H1 (cell line): ENCODE results near the gene LMBR1. TPM values are rescaled to one million over a fixed set of nuclear protein-coding genes. Genes with fewer than 3 reads are reported as not detected.
A peak's percentile ranks its signal among the peaks of the same experiment; 100 is the strongest.

Experiments used
- ASH2L ChIP-seq: fragments of 200-600, 300-600 bp; sonication (generic); IDR thresholded peaks from one replicate; pipeline ENCODE4 v1.7.1; 2017; ENCODE audit warnings: low read length
- CBX5 ChIP-seq: fragments of 300-800, 300-1000 bp; sonication (generic); IDR thresholded peaks from 2 replicates; pipeline ENCODE4 v1.7.1; 2016; ENCODE audit warnings: antibody characterized with exemption, low read length, low read depth
- EGR1 ChIP-seq: IDR thresholded peaks from 2 replicates; pipeline ENCODE4 v1.6.1; 2011; ENCODE audit warnings: low read depth, low read length, borderline replicate concordance
- GTF2F1 ChIP-seq: IDR thresholded peaks from 2 replicates; pipeline ENCODE4 v1.6.1; 2012; ENCODE audit warnings: low read depth, low read length, improper control_type of control experiment, borderline replicate concordance
- KDM4A ChIP-seq: IDR thresholded peaks from one replicate; pipeline ENCODE4 v1.7.1; 2012; ENCODE audit warnings: low read depth, mild to moderate bottlenecking, moderate library complexity, low read length, inconsistent platforms; ENCODE audit not compliant: severe bottlenecking
- MAFK ChIP-seq: IDR thresholded peaks from 2 replicates; pipeline ENCODE4 v1.6.1; 2012; ENCODE audit warnings: low read depth, mild to moderate bottlenecking, improper control_type of control experiment, low read length
- NRF1 ChIP-seq: IDR thresholded peaks from 2 replicates; pipeline ENCODE4 v1.6.1; 2011; ENCODE audit warnings: mild to moderate bottlenecking, low read depth, low read length, improper control_type of control experiment
- PHF8 ChIP-seq: fragments of 200-600 bp; sonication (generic); conservative IDR thresholded peaks from 2 replicates; pipeline ENCODE4 v1.7.1; 2012; ENCODE audit warnings: low read depth, mild to moderate bottlenecking, inconsistent platforms, low read length, moderate library complexity
- POLR2A ChIP-seq, 2 experiments: IDR thresholded peaks; 1 replicate in 1 of 2; 2 replicates in 1 of 2; pipeline ENCODE4 v1.6.1; 2011; ENCODE audit warnings: low read depth in 2 of 2, low read length in 2 of 2, mild to moderate bottlenecking in 2 of 2; ENCODE audit errors: control extremely low read depth in 1 of 2
- RFX5 ChIP-seq: IDR thresholded peaks from 2 replicates; pipeline ENCODE4 v1.6.1; 2011; ENCODE audit warnings: low read depth, low read length, improper control_type of control experiment, borderline replicate concordance
- SAP30 ChIP-seq: fragments of 300-600 bp; sonication (generic); IDR thresholded peaks from 2 replicates; pipeline ENCODE4 v1.7.1; 2012; ENCODE audit warnings: low read length, moderate library complexity, mild to moderate bottlenecking, inconsistent platforms; ENCODE audit not compliant: insufficient read depth, insufficient replicate concordance
- SIN3A ChIP-seq, 2 experiments: IDR thresholded peaks in 1 of 2; conservative IDR thresholded peaks in 1 of 2; 2 replicates each; pipeline ENCODE4 v1.6.1; 2011 to 2012; ENCODE audit warnings: low read length in 2 of 2, improper control_type of control experiment in 1 of 2, low read depth in 1 of 2, mild to moderate bottlenecking in 1 of 2
- SP4 ChIP-seq: IDR thresholded peaks from 2 replicates; pipeline ENCODE4 v1.6.1; 2012; ENCODE audit warnings: low read length, inconsistent platforms
- SRF ChIP-seq: IDR thresholded peaks from 2 replicates; pipeline ENCODE4 v1.6.1; 2011; ENCODE audit warnings: mild to moderate bottlenecking, low read depth, low read length, moderate library complexity
- TAF1 ChIP-seq: IDR thresholded peaks from 2 replicates; pipeline ENCODE4 v1.6.1; 2011; ENCODE audit warnings: mild to moderate bottlenecking, low read depth, low read length
- TBP ChIP-seq: IDR thresholded peaks from 2 replicates; pipeline ENCODE4 v1.6.1; 2011; ENCODE audit warnings: low read depth, low read length, improper control_type of control experiment
- TEAD4 ChIP-seq: IDR thresholded peaks from 2 replicates; pipeline ENCODE4 v1.6.1; 2012; ENCODE audit warnings: low read depth, low read length, inconsistent platforms, mixed read lengths
- polyA plus RNA-seq, 7 experiments: library from polyadenylated mRNA; depleted of rRNA in 3 of 7; stranded (reverse) in 5 of 7; unstranded in 2 of 7; fragments of >200 nt in 5 of 7; fragments of 200-250 nt in 2 of 7; gene quantifications; 1 replicate in 5 of 7; 2 replicates in 1 of 7; 4 replicates in 1 of 7; pipeline versions ENCODE4 v1.2.1 to v1.2.3, GENCODE V29; 2011 to 2013; ENCODE audit warnings: missing spikeins in 2 of 7, mixed read lengths in 2 of 7
- total RNA-seq: library from RNA; stranded (reverse); fragmentation: NEBNext Ultra II Directional; extraction: Animal tissue kit (Norgen Biotek cat#: 25700); gene quantifications from 2 replicates; pipeline ENCODE4 v1.2.1, GENCODE V29; 2021
- TF ChIP-seq, protein P1 (sequence below): IDR thresholded peaks from 2 replicates; pipeline ENCODE4 v1.6.1; 2011; ENCODE audit warnings: low read depth, mild to moderate bottlenecking, low read length; ENCODE audit not compliant: insufficient read depth
- TF ChIP-seq, protein P2 (sequence below): IDR thresholded peaks from 2 replicates; pipeline ENCODE4 v1.6.1; 2012; ENCODE audit warnings: inconsistent platforms
- TF ChIP-seq, protein P3 (sequence below), 3 experiments: IDR thresholded peaks; 1 replicate in 2 of 3; 2 replicates in 1 of 3; pipeline versions ENCODE4 v1.5.1 to v1.6.1; 2011; ENCODE audit warnings: low read length in 3 of 3, mild to moderate bottlenecking in 3 of 3, inconsistent platforms in 2 of 3, low read depth in 1 of 3, moderate library complexity in 1 of 3; ENCODE audit not compliant: insufficient read depth in 1 of 3; ENCODE audit errors: control extremely low read depth in 1 of 3

The LMBR1 gene
- total and polyA plus RNA-seq, 2 of the 8 experiments (the other 6 are each of a cell fraction or from before 2014, with no cell fraction given) = 15.1 to 70.4 TPM

DNA sequence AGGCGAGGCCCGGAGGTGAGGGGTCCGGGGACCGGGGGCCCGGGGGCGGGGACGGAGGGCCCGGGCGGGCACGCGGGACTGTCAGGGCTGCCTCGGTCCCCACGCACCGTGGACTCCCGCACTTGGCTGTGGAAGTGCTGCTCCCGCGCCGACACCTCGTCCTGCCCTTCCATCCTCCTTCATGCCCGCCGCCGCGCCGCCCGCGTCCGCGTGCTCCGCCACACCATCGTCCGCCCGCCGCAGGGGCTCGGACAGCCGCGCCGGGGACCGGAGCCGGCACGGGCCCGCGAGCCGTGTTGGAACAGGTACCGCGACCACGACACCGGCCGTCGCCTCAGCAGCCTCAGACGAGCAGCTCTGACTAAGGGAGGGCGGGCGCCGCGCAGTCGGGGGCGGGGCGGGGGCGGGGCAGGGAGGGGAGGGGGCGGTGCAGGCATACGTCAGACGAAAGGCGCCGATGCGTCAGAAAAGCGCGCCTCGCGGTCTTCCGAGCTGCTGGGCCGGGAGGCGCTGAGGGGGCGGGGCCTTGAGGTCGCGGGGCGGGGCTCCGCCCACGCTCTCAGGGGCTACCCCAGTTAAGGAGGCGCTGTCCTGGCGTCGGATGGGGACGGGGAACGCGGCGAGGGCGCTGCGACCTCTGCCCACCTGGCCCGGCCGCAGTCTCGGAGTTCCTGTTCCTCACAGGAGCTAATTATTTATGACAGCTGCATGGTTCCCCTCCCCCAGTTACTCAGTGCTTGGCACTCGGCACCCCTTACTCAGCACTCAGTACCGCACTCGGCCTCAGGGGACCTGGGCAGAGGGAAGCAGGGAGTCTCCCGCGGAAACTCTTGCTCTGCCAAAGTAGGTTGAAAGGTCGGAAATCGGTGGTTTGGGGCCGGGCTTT lies at the start of gene LMBR1 (continued):
- TF ChIP-seq SIN3A (conservative IDR thresholded peaks at IDR 0.05 in 1 of 2, IDR thresholded peaks at IDR 0.05 in 1 of 2; ENCODE audit: low read depth in 1 of 2, low read length in 2 of 2) (peak; percentile 50 to 90; a peak in 2 of 4 replicates), TBP (no peak; the same call in 1 of the 2 replicates), EGR1 (peak; percentile 100), POLR2A (IDR thresholded peaks at IDR 0.05; ENCODE audit: control extremely low read depth in 1 of 2, low read depth in 2 of 2, low read length in 2 of 2) (peak; percentile 77 to 79), NRF1 (0 out of 2 replicates have a peak, but pooled peaks have one; percentile 7), KDM4A (peak; percentile 91), PHF8 (peak; percentile 69), RFX5 (no peak), SP4 (no peak; the same call in 1 of the 2 replicates), SRF (peak; percentile 69), GTF2F1 (0 out of 2 replicates have a peak, but pooled peaks have one; percentile 37), TEAD4 (no peak), MAFK (peak; percentile 65; the same call in 1 of the 2 replicates), ASH2L (peak; percentile 94), CBX5 (no peak), TAF1 (peak; percentile 70), SAP30 (peak; percentile 73)
- TF ChIP-seq, protein P1, sequence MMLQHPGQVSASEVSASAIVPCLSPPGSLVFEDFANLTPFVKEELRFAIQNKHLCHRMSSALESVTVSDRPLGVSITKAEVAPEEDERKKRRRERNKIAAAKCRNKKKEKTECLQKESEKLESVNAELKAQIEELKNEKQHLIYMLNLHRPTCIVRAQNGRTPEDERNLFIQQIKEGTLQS = peak; percentile 65
- TF ChIP-seq, protein P2, sequence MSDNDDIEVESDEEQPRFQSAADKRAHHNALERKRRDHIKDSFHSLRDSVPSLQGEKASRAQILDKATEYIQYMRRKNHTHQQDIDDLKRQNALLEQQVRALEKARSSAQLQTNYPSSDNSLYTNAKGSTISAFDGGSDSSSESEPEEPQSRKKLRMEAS = peak; percentile 74
- TF ChIP-seq, protein P3, sequence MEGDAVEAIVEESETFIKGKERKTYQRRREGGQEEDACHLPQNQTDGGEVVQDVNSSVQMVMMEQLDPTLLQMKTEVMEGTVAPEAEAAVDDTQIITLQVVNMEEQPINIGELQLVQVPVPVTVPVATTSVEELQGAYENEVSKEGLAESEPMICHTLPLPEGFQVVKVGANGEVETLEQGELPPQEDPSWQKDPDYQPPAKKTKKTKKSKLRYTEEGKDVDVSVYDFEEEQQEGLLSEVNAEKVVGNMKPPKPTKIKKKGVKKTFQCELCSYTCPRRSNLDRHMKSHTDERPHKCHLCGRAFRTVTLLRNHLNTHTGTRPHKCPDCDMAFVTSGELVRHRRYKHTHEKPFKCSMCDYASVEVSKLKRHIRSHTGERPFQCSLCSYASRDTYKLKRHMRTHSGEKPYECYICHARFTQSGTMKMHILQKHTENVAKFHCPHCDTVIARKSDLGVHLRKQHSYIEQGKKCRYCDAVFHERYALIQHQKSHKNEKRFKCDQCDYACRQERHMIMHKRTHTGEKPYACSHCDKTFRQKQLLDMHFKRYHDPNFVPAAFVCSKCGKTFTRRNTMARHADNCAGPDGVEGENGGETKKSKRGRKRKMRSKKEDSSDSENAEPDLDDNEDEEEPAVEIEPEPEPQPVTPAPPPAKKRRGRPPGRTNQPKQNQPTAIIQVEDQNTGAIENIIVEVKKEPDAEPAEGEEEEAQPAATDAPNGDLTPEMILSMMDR (IDR thresholded peaks at IDR 0.05; ENCODE audit: control extremely low read depth in 1 of 3, insufficient read depth in 1 of 3, low read depth in 1 of 3, low read length in 3 of 3) = peak; percentile 14 to 43 (median 18); a peak in 2 of 4 replicates
